Stomach (tissue), 9 donors: ENCODE measurements around the gene GUSB. TPM values are rescaled to one million over a fixed set of nuclear protein-coding genes. Genes with fewer than 3 reads are reported as not detected.
A peak's percentile ranks its signal among the peaks of the same experiment; 100 is the strongest.

Source experiments
- DNase-seq, 2 donors: peaks; one replicate each; pipeline versions ENCODE4 v3.0.0 to v3.0.0-alpha.2; 2013 to 2019
- H3K27ac ChIP-seq, 5 donors: fragments of 200-600 bp in 4 of 5; sonication (generic) in 4 of 5; one replicate each; pipeline ENCODE4 v1.5.1; 2013 to 2019; ENCODE audit warnings: mild to moderate bottlenecking in 1 of 5, moderate library complexity in 1 of 5
- H3K27me3 ChIP-seq, 3 donors: fragments of 200-600 bp; sonication (generic); one replicate each; pipeline ENCODE4 v1.5.1; 2017 to 2019; ENCODE audit warnings: mixed run types in 1 of 3
- H3K36me3 ChIP-seq, 4 donors: fragments of 200-600 bp; sonication (generic); 1 replicate in 3 of 4; 2 replicates in 1 of 4; pipeline ENCODE4 v1.5.1; 2016 to 2019
- H3K4me1 ChIP-seq, 4 donors: fragments of 200-600 bp; sonication (generic); one replicate each; pipeline ENCODE4 v1.5.1; 2016 to 2019
- H3K4me3 ChIP-seq, 4 donors: fragments of 200-600 bp; sonication (generic) in 3 of 4; one replicate each; pipeline ENCODE4 v1.5.1; 2016 to 2019; ENCODE audit warnings: mild to moderate bottlenecking in 1 of 4
- H3K9me3 ChIP-seq, 4 donors: fragments of 200-600 bp; sonication (generic); one replicate each; pipeline ENCODE4 v1.5.1; 2016 to 2019
- CTCF ChIP-seq, 7 experiments: fragments of 450-650 bp in 4 of 7; fragments of 200-600 bp in 3 of 7; sonication (generic) in 3 of 7; IDR thresholded peaks; one replicate each; pipeline ENCODE4 v1.5.1; 2016 to 2019; ENCODE audit warnings: antibody characterized with exemption in 7 of 7, control low read depth in 2 of 7, mild to moderate bottlenecking in 1 of 7
- EP300 ChIP-seq: sonication (generic); formaldehyde crosslinking; IDR thresholded peaks from one replicate; pipeline ENCODE4 v1.6.1; 2017; ENCODE audit warnings: antibody characterized with exemption
- POLR2A ChIP-seq, 4 donors: fragments of 450-650 bp; IDR thresholded peaks; one replicate each; pipeline ENCODE4 v1.6.1; 2016; ENCODE audit warnings: antibody characterized with exemption in 4 of 4, control low read depth in 2 of 4, mild to moderate bottlenecking in 1 of 4, moderate library complexity in 1 of 4
- POLR2AphosphoS5 ChIP-seq, 3 donors: sonication (generic); formaldehyde crosslinking; IDR thresholded peaks; one replicate each; pipeline ENCODE4 v1.6.1; 2016; ENCODE audit warnings: antibody characterized with exemption in 3 of 3
- WGBS, 5 donors: extraction: QIAGEN DNeasy Blood & Tissue Kit in 3 of 5; methylation state at CpG; one replicate each; pipeline versions ENCODE4 v1.1.5 to v1.1.7; 2013 to 2018; 5-methylcytosine and 5-hydroxymethylcytosine counted together
- intact Hi-C: fragments of 100-400 bp; cut with DNase I; formaldehyde crosslinking; loops from one replicate; pipeline ENCODE4 v1.15.1; 2023; ENCODE audit warnings: low total_unique reads
- polyA plus RNA-seq, 3 donors: library from polyadenylated mRNA; stranded (reverse); fragments of 200-250 nt; gene quantifications; one replicate each; pipeline ENCODE4 v1.2.3, GENCODE V29; 2013
- total RNA-seq, 5 donors: library from RNA; depleted of rRNA; stranded (reverse); fragments of >200 nt; gene quantifications; one replicate each; pipeline versions ENCODE4 v1.1.0 to v1.2.3, GENCODE V29; 2014 to 2016
- donor health status: healthy with polysubstance abuse.
- donor health status: Bipolar disorder and iron deficiency.
- donor health status: healthy.

Gene GUSB
- total and polyA plus RNA-seq, 8 donors = 13.4 to 130 (median 40.9) TPM

GRCh38 chr7:65937296-65937695 is 44.7 kb downstream of the GUSB start:
- Histone ChIP-seq H3K9me3 (no peaks in the 10 kb centered on the region), H3K4me3 (no peak overlapping the region), H3K27me3 (no peaks in the 10 kb centered on the region), H3K4me1 (peaks cover 0 to under 1% (median 0%) of the 10 kb centered on the region in 4 donors), H3K36me3 (peaks cover 0 to 18% (median 4%) of the 10 kb centered on the region in 4 donors), H3K27ac (no peak overlapping the region)
- 86 to 100% (median 97%) methylated on average over 2 of the region's 2 CpGs for whole genome bisulfite sequencing, 5 donors
- intact Hi-C loops = no loop called here
- TF ChIP-seq POLR2AphosphoS5 (IDR thresholded peaks at IDR 0.05) (no peak), POLR2A (IDR thresholded peaks at IDR 0.05) (no peak), CTCF (IDR thresholded peaks at IDR 0.05) (no peak), EP300 (no peak)
- DNase-seq = no peak

- WGBS, 5 donors = 87 to 92% (median 89%) methylated on average over 4 of the region's 4 CpGs
- no peaks in the 10 kb centered on the region for H3K9me3 ChIP-seq
- H3K27me3 ChIP-seq = no peaks in the 10 kb centered on the region
- DNase-seq = no peak
- no peak overlapping the region for H3K27ac ChIP-seq
- intact Hi-C loops = no loop called here
- H3K4me3 ChIP-seq = no peak overlapping the region
- H3K36me3 ChIP-seq = no peaks in the 10 kb centered on the region
- H3K4me1 ChIP-seq = peaks cover 0 to 26% (median 13%) of the 10 kb centered on the region in 4 donors
- TF ChIP-seq EP300 (no peak), CTCF (IDR thresholded peaks at IDR 0.05) (no peak), POLR2A (IDR thresholded peaks at IDR 0.05) (no peak)
These were observed 50.3 kb downstream of the GUSB start for GRCh38 chr7:65931685-65932084.

- 26 to 52% (median 44%) methylated on average over 6 of the region's 6 CpGs for WGBS, 5 donors
- intact Hi-C loops = no loop called here
- Histone ChIP-seq H3K9me3 (no peaks in the 10 kb centered on the region), H3K36me3 (no peaks in the 10 kb centered on the region), H3K4me3 (no peak overlapping the region), H3K4me1 (peaks cover 5 to 44% (median 22%) of the 10 kb centered on the region in 4 donors), H3K27me3 (no peaks in the 10 kb centered on the region), H3K27ac (peak overlapping the region in 3 of 5 donors; percentile 29 to 43 (median 33))
- TF ChIP-seq POLR2A (IDR thresholded peaks at IDR 0.05) (no peak), POLR2AphosphoS5 (IDR thresholded peaks at IDR 0.05) (no peak), CTCF (IDR thresholded peaks at IDR 0.05) (no peak), EP300 (no peak)
- peak in 1 of 2 donors; percentile 86 for DNase-seq
These were observed 54.2 kb downstream of the GUSB start for GRCh38 chr7:65927489-65928448.

GRCh38 chr7:65926588-65926987 is 55.4 kb downstream of the GUSB start:
- Histone ChIP-seq H3K9me3 (no peaks in the 10 kb centered on the region), H3K27me3 (no peaks in the 10 kb centered on the region), H3K36me3 (no peaks in the 10 kb centered on the region), H3K4me1 (peaks cover 5 to 37% (median 22%) of the 10 kb centered on the region in 4 donors), H3K4me3 (no peak overlapping the region), H3K27ac (no peak overlapping the region)
- no peak for TF ChIP-seq EP300
- TF ChIP-seq CTCF (IDR thresholded peaks at IDR 0.05) = no peak
- no peak for DNase-seq
- intact Hi-C loops = no loop called here
